ENCODE measurements around the gene VN1R2.

DNA sequence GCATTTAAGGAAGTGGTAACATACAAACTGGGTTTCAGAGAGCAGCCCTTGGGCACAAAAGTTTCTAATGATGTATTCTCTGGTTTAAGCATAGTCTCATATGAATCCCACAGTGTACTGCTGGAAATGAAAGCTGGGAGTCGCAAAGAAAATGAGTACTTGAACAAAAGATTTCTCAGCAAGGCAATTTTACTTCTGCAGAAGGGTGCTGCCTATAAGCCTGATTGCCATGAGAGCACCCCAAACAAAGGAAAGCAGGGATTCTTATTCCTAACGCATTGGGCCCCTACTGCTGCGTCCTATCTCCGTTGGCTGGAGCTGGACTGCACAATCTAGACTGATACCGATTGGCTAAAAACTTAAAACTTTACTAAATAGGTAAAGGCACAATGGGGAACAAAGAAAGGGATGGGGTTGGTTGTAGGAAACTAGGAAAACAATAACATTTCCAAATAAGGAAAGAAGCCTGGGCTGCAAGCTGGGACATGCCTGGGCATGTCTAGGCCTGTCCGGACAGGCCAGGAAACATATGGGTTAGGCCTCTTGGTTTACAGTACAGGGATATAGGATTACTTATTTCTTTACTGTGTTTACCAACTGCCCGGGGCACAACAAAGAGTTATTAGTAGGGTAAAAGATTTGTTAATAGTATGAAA is 36.8 kb downstream of the VN1R2 start:
- TF ChIP-seq POLR2A (IDR thresholded peaks at IDR 0.05) (no peak), CTCF (IDR thresholded peaks at IDR 0.05) (no peak)
